HG03571 (cell line): ENCODE results near the gene DAAM2.

Experiments used
- ATAC-seq: cut with Tn5 transposase; IDR thresholded peaks from one replicate; pipeline ENCODE4 v1.9.1; 2021; ENCODE audit not compliant: unreplicated experiment

The DAAM2 gene

DNA sequence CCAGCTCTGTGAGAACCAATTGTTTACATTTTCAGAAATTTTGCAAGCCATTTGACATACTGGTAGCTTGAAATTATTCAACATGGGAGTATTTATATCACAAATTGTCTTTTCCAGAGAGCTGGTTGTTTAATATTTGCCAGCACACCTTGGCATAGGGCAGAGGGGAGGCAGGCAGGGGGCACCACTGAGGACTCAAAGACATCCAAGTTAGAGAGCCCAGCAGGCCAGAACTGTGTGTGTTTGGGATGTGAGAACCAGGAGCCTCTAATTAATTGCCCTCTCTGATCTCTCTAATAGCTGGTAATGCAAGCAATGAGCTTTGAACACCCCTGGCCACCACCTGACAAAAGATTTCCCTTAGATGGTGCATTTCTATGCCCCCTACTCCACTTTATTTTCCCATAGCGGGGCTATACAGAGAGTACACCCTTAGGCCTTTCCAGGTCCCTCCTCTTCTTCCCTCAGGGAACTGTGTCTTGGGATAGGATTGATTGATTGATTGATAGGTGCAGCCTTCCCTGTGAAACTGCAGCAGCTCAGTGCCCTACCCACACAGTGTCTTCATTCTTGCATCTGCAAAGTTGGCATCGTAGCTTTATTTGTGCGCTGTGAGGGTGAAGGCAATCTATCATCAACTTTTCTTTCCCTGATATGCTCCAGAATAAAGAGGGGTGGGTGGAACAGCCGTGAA, 112.9 kb downstream of the DAAM2 start:
- ATAC-seq: no peak

DNA sequence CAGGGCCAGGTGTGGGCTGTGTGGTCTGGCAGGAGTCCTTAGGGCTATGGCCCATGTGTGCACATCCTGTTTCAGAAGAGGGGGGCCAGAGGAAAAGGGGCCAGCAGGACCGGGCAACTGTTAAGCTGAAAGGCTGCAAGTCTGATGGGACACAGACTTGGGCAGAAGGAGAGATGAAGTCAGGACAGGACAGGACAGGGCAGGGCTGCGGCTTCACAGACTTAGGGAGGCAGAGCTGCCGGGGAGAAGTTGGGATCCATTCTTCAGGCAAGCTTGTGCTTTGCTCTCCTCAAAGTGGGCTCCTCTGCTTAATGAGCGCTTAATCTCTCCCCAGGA, 113.4 kb downstream of the DAAM2 start:
- ATAC-seq: no peak

DNA sequence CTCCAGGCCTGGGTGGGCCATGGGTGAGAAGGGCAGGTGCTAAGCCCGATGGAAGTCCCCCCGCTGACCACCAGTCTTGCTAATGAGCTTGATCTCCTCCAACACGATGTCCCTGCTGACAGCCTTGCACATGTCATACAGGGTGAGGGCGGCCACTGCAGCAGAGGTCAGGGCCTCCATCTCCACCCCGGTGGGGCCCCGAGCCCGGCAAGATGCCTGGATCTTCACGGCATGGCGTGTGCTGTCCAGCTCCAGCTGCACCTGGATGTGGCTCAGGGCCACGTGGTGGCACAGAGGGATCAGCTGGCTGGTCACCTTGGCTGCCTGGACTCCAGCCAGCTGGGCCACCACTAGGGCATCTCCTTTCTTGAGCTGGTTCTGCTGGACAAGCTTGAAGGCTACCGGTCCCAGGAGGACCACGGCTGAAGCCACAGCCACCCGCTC, 114.2 kb downstream of the DAAM2 start:
- ATAC-seq: no peak

DNA sequence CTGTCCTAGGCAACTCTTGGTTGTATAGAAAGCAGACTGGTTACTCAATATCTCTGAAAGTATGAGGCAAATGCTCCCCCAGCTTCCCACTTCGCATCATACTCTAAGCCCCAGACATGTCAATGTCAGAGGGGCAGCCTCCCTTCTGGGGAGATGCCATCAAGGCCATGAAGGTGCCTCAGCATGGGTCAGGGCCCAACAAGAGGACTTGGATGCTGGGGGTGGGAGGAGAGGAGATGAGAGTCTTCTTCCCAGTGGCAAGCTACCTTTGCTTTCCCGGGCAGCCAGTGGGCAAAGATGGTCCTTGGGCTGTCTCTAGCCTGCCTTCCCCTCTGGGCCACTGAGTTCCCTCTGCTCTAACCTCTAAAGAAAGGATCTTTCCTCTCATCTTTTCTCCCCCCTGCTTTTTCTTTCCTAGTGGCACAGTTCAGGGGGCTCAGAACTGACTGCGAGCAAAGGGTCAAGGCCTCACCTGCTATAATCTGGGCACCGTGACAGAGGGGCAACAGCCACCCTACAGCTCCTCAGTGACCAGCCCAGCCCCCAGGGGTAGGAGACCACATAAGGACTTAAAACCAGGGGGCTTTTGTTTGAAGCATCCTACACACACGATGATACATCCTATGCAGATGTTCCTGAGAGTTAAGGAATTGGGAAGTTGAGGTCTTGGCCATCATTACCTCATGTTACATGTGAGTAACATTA, 115.8 kb downstream of the DAAM2 start:
- no peak for ATAC-seq

GRCh38 chr6:39908838-39909583, 116.8 kb downstream of the DAAM2 start:
- ATAC-seq: no peak

DNA sequence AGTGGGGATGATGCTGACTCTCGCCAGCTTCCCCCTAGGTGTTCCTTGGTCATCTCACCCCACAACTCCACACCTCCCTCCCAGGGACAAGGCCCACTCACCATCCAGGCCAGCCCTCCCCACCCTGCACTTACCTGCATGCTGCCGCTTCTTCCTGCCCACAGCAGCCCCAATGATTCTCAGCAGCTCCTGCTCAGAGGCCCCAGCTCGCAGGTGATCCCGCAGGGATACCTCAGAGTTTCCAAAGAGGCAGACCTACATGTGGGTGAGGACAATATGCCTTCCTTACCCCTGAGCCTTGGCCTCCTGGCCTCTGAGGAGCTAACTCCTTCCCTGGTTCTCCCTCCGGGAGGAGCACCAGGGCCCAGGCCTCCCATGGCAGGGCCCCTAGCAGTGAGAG, 117.5 kb downstream of the DAAM2 start:
- no peak for ATAC-seq

DNA sequence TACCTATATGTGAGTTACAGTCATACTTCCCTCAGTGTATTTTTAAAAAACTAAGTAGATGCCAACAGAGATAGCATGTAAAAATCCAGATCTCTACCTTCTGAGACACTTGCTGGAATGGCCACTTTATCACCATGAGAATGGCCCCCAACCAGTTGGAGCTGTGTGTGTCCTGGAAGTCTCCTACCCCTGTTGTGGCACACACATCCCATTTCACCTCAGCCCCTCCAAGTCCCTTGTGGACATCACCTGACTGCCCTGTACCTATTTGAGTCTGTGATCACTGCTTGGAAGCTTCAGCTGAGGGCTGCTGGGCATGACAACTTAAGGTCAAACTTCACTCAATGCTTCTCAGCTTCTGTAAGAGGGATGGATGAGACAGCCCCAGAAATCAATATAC, 118.0 kb downstream of the DAAM2 start:
- no peak for ATAC-seq

- no peak for ATAC-seq
Observed at GRCh38 chr6:39910744-39911143, 118.6 kb downstream of the DAAM2 start.

DNA sequence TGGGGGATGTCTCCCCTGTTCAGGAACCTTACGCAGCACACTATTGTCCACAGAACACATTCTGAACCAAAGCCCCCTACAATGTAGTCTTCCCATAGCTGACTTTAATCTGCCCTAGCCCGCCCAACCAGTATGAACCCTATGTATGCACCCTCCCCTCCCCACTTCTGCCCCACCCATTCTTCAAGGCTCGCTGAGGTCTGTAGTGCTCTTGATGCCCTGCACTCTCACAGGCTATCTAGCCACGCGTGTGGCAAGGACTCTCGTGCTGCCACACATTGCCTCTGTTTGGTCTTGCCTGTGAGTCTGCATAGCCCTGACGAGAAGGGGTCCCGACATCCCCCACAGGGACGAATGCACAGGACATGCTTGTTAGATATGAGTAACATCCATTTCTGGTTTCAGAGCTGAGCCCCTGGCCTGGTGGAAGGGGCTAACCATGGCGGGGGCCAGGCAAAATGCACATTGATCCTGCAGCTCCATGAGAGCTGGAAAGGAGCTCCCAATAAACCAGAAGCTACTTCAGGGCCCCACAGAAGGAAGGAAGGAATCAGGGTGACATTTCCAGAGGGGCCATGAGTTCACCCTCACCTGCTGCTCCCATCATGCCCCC, 119.4 kb downstream of the DAAM2 start:
- ATAC-seq: no peak

DNA sequence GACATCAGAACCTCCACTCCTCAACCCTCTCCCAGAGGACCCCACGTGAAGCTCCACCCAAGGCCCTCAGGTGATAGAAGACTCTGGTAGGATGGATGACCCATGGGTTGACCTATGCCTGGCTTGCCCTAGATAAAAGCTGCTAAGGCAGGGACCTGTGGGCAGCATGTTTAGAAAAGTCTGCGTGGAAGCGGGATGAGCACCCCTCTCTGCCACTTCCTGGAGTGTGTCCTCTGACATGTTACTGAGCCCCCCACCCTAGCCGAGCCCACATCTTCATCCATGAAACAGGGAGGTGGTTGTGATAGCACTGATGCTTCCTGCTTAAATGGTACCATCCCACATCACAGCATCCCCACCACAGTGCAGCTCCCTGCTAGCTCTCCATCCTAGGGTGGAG, 120.3 kb downstream of the DAAM2 start:
- ATAC-seq: no peak

DNA sequence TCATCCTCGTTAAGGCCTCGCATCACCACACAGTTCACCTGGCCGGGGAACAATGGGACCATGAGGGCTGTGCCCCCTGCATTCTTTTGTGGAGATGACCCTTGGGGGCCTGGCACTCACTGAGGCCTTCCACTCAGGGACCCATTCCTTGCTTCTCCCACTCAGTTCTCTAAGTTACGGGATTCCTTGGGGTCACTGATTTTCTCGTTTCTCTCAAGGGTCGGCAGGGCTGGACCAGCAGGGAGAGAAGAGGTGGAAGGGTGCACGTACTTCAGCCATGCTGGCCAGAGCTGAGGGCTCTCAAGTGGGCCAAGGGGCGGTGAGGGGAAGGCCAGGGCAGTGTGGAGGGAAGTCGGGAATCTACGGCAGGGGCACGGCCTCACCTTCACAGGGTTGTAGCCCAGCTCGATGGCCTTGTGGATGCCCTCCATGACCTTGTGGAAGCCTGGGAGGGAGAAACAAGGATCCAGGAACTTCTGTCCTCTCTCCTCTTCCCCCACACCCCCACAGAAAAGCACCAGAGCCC, 121.3 kb downstream of the DAAM2 start:
- no peak for ATAC-seq

GRCh38 chr6:39914239-39914638, 122.1 kb downstream of the DAAM2 start:
- no peak for ATAC-seq

GRCh38 chr6:39915866-39916265, 123.7 kb downstream of the DAAM2 start:
- no peak for ATAC-seq

DNA sequence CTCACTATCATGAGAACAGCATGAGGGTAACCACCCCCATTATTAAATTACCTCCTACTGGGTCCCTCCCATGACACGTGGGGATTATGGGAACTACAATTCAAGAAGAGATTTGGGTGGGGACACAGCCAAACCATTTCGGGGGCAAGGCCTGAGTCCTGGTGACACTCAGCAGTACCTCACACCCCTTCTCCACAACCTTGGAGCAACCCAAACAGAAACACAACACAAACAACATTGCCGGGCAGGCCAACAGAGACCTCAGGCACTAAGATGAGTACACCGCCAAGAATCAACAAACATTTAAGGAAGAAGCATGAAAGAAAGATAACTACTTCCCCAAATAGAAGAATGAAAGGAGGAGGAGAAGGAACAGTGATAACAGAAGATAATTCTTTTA, 125.2 kb downstream of the DAAM2 start:
- ATAC-seq: no peak

- no peak for ATAC-seq
Observed at GRCh38 chr6:39917981-39918380, 125.8 kb downstream of the DAAM2 start.

DNA sequence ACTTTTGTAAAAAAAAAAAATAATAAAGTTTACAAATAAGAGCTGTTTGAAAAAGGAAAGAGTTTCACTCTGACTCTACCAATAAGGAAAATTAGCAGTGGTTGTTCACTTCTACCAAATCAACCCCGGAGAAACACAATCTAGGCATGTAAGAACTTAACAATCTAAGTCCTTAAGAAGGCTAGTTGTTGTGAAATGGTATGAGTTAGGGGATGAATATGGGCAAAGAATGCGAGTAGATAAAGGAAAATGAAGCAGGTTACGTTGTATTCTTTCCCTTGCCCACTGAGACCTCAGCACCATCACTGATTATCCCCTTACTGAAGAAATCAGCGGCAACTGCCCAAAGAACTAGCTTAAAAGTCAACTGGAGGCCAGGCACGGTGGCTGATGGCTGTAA, 126.7 kb downstream of the DAAM2 start:
- ATAC-seq: no peak

DNA sequence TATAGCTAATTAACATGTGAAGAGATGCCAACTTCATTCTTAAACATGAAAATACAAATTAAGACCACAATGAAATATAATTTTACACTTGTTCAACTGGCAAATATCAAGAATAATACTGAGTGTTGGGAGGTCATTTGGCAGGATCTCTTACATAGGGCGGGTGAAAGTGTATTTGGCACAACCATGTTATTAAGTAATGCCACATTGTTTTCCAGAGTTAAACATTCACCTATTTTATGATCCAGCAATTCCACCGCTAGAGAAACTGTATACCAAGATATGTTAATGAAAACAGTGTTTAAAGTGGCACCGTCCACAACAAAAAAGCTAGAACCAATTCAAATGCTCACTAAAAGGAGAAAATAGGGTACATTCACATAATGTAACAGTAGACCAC, 128.0 kb downstream of the DAAM2 start:
- ATAC-seq: no peak

GRCh38 chr6:39922821-39923220, 130.6 kb downstream of the DAAM2 start:
- no peak for ATAC-seq

GRCh38 chr6:39923394-39923793, 131.2 kb downstream of the DAAM2 start:
- no peak for ATAC-seq

- ATAC-seq: no peak
Observed at GRCh38 chr6:39923861-39924260, 131.7 kb downstream of the DAAM2 start.

DNA sequence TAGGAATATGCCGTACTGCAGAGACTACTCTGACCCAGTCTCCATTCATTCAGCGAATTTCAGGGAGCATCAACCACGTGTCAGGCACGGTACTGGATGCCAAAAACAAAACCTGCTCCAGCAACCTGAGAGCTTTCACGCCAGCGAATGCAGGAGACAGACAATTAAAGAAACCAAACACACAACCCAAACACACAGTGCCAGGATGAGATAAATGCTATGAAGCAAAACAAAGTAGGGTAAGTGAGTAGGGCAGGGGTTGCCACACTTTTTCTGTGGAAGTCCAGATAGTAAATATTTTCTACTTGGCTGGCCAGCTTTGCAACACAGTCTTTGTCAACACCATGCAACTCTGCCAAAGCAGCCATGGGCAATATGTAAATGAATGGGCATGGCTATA, 132.1 kb downstream of the DAAM2 start:
- ATAC-seq: no peak
